HUES64 (cell line): Measurements from ENCODE around the gene NTRK1.

Experiments
- H3K27ac ChIP-seq: 2 replicates; pipeline ENCODE4 v1.7.0; 2013; ENCODE audit warnings: low read depth, low read length, inconsistent platforms
- H3K27me3 ChIP-seq: 2 replicates; pipeline ENCODE4 v1.6.1; 2013; ENCODE audit warnings: mild to moderate bottlenecking, low read length; ENCODE audit not compliant: insufficient read depth
- H3K36me3 ChIP-seq: 2 replicates; pipeline ENCODE4 v1.6.1; 2013; ENCODE audit warnings: mild to moderate bottlenecking, low read length; ENCODE audit not compliant: insufficient read depth
- H3K4me1 ChIP-seq: 2 replicates; pipeline ENCODE4 v1.6.1; 2013; ENCODE audit warnings: mild to moderate bottlenecking, low read length, moderate library complexity; ENCODE audit not compliant: insufficient read depth
- H3K4me3 ChIP-seq: 2 replicates; pipeline ENCODE4 v1.5.1; 2013; ENCODE audit warnings: mild to moderate bottlenecking, low read length, moderate library complexity
- H3K9ac ChIP-seq: 2 replicates; pipeline ENCODE4 v1.6.1; 2013; ENCODE audit warnings: mild to moderate bottlenecking, low read depth, low read length
- H3K9me3 ChIP-seq: 2 replicates; pipeline ENCODE4 v1.6.1; 2013; ENCODE audit warnings: low read depth, low read length; ENCODE audit not compliant: insufficient read depth
- WGBS: fragments of 150-250, 120-280 bp; methylation state at CpG from one replicate; pipeline ENCODE4 v1.1.7; 2013; ENCODE audit warnings: missing lambda C conversion rate; 5-methylcytosine and 5-hydroxymethylcytosine counted together

The NTRK1 gene

GRCh38 chr1:156869455-156869854 lies 8.8 kb downstream of the NTRK1 start:
- no peaks in the 10 kb centered on the region for H3K36me3 ChIP-seq
- no peaks in the 10 kb centered on the region for H3K9me3 ChIP-seq
- H3K27me3 ChIP-seq, result peaks cover 28% of the 10 kb centered on the region
- H3K9ac ChIP-seq, result no peak overlapping the region
- H3K4me3 ChIP-seq, result no peak overlapping the region
- no peak overlapping the region for H3K27ac ChIP-seq
- WGBS, result 90% methylated on average over 9 of the region's 9 CpGs
- H3K4me1 ChIP-seq, result no peaks in the 10 kb centered on the region; the same call in 1 of the 2 replicates

DNA sequence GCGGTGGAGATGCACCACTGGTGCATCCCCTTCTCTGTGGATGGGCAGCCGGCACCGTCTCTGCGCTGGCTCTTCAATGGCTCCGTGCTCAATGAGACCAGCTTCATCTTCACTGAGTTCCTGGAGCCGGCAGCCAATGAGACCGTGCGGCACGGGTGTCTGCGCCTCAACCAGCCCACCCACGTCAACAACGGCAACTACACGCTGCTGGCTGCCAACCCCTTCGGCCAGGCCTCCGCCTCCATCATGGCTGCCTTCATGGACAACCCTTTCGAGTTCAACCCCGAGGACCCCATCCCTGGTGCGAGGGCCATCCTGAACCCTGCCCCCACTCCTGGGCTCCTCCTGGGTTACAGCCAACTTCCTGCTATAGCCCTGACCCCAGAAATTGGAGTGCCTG lies 13.0 kb downstream of the NTRK1 start:
- 94% methylated on average over 18 of the region's 18 CpGs for WGBS
- Histone ChIP-seq H3K27ac (no peak overlapping the region), H3K9me3 (no peaks in the 10 kb centered on the region), H3K4me3 (no peak overlapping the region), H3K9ac (no peak overlapping the region), H3K4me1 (no peaks in the 10 kb centered on the region), H3K36me3 (no peaks in the 10 kb centered on the region), H3K27me3 (peaks cover 47% of the 10 kb centered on the region)

GRCh38 chr1:156874142-156874541 lies 13.5 kb downstream of the NTRK1 start:
- no peak overlapping the region for H3K27ac ChIP-seq
- H3K4me1 ChIP-seq, result no peaks in the 10 kb centered on the region
- H3K36me3 ChIP-seq, result no peaks in the 10 kb centered on the region
- 88% methylated on average over 5 of the region's 5 CpGs for WGBS
- no peak overlapping the region for H3K4me3 ChIP-seq
- peaks cover 50% of the 10 kb centered on the region for H3K27me3 ChIP-seq
- H3K9ac ChIP-seq, result no peak overlapping the region
- H3K9me3 ChIP-seq, result no peaks in the 10 kb centered on the region

DNA sequence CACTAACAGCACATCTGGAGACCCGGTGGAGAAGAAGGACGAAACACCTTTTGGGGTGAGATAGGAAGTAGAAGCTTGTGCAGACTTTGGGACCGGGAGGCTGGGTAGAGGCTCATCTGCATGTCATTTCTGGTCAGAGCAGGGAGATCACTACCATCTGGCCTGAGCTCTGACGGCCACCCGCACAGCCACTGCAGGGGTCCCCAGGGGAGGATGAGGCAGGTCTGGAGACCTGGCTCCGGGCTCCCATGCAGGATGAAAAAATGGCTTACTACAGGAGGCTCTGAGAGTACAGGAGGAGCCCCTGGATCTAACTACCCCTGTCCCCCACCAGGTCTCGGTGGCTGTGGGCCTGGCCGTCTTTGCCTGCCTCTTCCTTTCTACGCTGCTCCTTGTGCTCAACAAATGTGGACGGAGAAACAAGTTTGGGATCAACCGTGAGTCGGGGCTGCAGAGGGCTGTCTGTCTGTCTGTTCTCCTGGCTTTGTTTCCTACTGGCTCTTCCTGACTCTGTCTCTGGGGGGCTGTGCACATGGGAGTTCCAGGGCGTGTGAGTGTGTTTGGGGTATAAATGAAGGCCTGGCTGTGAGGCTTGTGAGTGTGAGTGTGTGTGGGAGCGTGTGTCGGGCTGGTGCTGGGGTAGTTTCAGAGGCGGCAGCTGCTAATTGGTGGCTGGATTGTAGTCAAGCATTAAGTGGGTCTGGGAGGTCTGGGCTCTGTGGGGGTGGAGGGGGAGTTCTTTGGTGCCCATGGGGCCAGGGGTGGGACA lies 14.1 kb downstream of the NTRK1 start:
- no peaks in the 10 kb centered on the region for H3K36me3 ChIP-seq
- H3K9ac ChIP-seq, result no peak overlapping the region
- no peaks in the 10 kb centered on the region for H3K9me3 ChIP-seq
- no peaks in the 10 kb centered on the region for H3K4me1 ChIP-seq
- no peak overlapping the region for H3K27ac ChIP-seq
- no peak overlapping the region for H3K4me3 ChIP-seq
- 84% methylated on average over 16 of the region's 16 CpGs for WGBS
- peaks cover 50% of the 10 kb centered on the region for H3K27me3 ChIP-seq

DNA sequence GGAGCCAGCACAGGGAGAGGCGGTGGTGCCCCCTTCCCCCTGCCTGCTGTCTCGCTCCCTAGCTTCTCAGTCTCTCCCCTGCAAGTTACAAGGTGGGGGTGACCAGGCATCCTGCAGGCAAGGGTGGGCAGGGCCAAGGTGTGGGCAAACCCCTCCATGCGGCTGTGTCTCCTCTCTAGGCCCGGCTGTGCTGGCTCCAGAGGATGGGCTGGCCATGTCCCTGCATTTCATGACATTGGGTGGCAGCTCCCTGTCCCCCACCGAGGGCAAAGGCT lies 14.6 kb downstream of the NTRK1 start:
- Histone ChIP-seq H3K9me3 (no peaks in the 10 kb centered on the region), H3K4me1 (no peaks in the 10 kb centered on the region), H3K4me3 (no peak overlapping the region), H3K27ac (no peak overlapping the region), H3K27me3 (peaks cover 50% of the 10 kb centered on the region), H3K36me3 (no peaks in the 10 kb centered on the region), H3K9ac (no peak overlapping the region)
- WGBS, result 85% methylated on average over 5 of the region's 5 CpGs

DNA sequence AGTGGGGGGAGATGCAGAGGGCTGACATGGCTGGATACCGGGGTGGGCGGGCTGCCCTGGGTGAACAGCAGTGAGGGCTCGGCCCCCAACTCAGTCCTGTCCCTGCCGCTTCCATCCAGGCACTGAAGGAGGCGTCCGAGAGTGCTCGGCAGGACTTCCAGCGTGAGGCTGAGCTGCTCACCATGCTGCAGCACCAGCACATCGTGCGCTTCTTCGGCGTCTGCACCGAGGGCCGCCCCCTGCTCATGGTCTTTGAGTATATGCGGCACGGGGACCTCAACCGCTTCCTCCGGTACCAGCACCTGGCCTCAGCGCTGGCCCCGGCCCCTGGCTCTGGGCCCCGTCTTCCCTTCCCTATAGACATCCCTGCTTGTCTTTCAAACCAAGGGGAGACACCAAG lies 15.6 kb downstream of the NTRK1 start:
- H3K27ac ChIP-seq, result no peak overlapping the region
- no peak overlapping the region for H3K4me3 ChIP-seq
- 23% methylated on average over 21 of the region's 21 CpGs for WGBS
- H3K36me3 ChIP-seq, result no peaks in the 10 kb centered on the region
- H3K4me1 ChIP-seq, result no peaks in the 10 kb centered on the region
- H3K9me3 ChIP-seq, result no peaks in the 10 kb centered on the region
- peaks cover 49% of the 10 kb centered on the region for H3K27me3 ChIP-seq
- no peak overlapping the region for H3K9ac ChIP-seq

GRCh38 chr1:156877433-156878170 lies 16.9 kb downstream of the NTRK1 start:
- H3K27me3 ChIP-seq, result peaks cover 47% of the 10 kb centered on the region
- no peaks in the 10 kb centered on the region; the same call in 1 of the 2 replicates for H3K4me1 ChIP-seq
- no peaks in the 10 kb centered on the region for H3K36me3 ChIP-seq
- WGBS, result 90% methylated on average over 5 of the region's 5 CpGs
- no peaks in the 10 kb centered on the region for H3K9me3 ChIP-seq
- H3K9ac ChIP-seq, result no peak overlapping the region
- no peak overlapping the region for H3K4me3 ChIP-seq
- no peak overlapping the region for H3K27ac ChIP-seq

DNA sequence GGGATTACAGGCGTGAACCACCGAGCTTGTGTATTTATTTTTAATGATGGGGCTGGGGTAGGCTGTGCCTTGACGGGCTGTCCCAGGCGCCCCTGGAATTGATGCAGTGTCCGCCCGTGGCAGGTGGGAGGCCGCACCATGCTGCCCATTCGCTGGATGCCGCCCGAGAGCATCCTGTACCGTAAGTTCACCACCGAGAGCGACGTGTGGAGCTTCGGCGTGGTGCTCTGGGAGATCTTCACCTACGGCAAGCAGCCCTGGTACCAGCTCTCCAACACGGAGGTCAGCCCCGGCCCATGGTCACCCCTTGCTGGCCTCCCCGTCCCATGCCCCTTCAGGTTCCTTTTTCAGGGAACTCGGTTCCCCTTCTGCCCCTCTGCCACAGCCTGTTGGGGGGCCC lies 19.2 kb downstream of the NTRK1 start:
- Histone ChIP-seq H3K9me3 (no peaks in the 10 kb centered on the region), H3K4me3 (no peak overlapping the region), H3K9ac (no peak overlapping the region), H3K4me1 (peaks cover 7% of the 10 kb centered on the region), H3K36me3 (no peaks in the 10 kb centered on the region), H3K27ac (no peak overlapping the region), H3K27me3 (peaks cover 52% of the 10 kb centered on the region)
- WGBS, result 92% methylated on average over 21 of the region's 21 CpGs

DNA sequence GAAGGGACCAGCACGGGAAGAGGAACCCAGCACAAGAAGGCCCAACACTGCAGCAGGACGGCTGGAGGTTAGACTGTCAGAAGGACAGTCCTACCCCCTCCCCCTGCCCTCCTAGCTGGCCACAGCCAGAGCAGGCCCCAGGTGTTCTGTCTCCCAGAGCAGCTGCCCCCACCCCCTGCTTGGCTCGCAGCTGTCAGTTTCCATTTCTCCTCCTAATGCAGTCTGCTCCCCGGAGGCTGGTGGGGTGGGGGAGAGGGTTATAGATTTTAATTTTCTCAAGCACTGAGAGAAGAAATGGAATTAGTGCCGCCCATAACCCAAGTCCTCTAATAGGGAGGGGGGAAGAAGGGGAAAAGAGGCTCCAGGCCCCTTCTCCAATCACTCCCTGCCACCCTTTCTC lies 19.8 kb downstream of the NTRK1 start:
- 76% methylated on average over 4 of the region's 5 CpGs for WGBS
- peaks cover 51% of the 10 kb centered on the region for H3K27me3 ChIP-seq
- no peaks in the 10 kb centered on the region for H3K36me3 ChIP-seq
- H3K4me3 ChIP-seq, result no peak overlapping the region
- H3K9ac ChIP-seq, result no peak overlapping the region
- H3K9me3 ChIP-seq, result no peaks in the 10 kb centered on the region
- H3K27ac ChIP-seq, result no peak overlapping the region
- H3K4me1 ChIP-seq, result peaks cover 9% of the 10 kb centered on the region

DNA sequence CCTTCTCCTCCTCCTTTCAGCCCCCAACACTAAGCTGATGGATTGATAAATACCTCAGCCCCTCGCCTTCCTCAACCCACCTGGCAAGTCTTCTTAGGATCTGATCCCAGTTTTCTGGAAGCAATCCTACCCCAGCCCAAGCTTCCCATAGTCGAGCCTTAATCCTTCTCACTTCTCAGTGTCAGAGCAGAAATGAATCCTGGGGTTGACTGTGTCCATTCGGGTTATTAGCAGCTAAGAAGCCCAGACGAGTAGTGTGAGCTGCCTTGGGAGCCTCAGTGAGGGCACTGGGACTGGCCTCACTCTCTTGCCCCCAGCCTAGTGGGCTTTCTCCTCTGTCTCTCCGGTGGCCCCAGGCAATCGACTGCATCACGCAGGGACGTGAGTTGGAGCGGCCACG lies 20.4 kb downstream of the NTRK1 start:
- Histone ChIP-seq H3K27me3 (peaks cover 51% of the 10 kb centered on the region), H3K36me3 (no peaks in the 10 kb centered on the region), H3K27ac (no peak overlapping the region), H3K4me1 (peaks cover 9% of the 10 kb centered on the region), H3K4me3 (no peak overlapping the region), H3K9ac (no peak overlapping the region), H3K9me3 (no peaks in the 10 kb centered on the region)
- 78% methylated on average over 10 of the region's 10 CpGs for WGBS

DNA sequence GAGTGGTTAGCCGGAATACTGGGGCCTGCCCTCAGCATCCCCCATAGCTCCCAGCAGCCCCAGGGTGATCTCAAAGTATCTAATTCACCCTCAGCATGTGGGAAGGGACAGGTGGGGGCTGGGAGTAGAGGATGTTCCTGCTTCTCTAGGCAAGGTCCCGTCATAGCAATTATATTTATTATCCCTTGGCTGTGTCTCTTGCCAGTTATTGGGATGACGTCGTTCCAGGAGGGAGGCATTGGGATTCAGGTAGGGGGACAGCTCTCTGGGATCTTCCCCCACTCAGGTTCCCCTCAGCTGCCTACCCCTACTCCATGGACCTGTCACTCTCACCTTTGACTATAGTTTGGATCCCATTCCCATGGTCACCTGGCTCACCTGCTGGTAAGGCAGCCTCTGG lies 21.0 kb downstream of the NTRK1 start:
- WGBS, result 90% methylated on average over 4 of the region's 4 CpGs
- Histone ChIP-seq H3K4me3 (no peak overlapping the region), H3K36me3 (no peaks in the 10 kb centered on the region), H3K27me3 (peaks cover 51% of the 10 kb centered on the region), H3K27ac (no peak overlapping the region), H3K9me3 (no peaks in the 10 kb centered on the region), H3K4me1 (peaks cover 14% of the 10 kb centered on the region), H3K9ac (no peak overlapping the region)
